AG04450 (cell line): ENCODE measurements around the gene AMPD2. TPM values are rescaled to one million over a fixed set of nuclear protein-coding genes. Genes with fewer than 3 reads are reported as not detected.

Experiments
- CTCF ChIA-PET: fragments of 300-600, 350-600 bp; formaldehyde crosslinking; extraction: SDS; loops from one replicate; lab custom pipeline; 2022; ENCODE audit warnings: antibody characterized with exemption, inconsistent platforms; lab: Charles Lee
- POLR2A ChIA-PET: fragments of 350-600 bp; formaldehyde crosslinking; extraction: SDS; loops from one replicate; lab custom pipeline; 2021; ENCODE audit warnings: antibody characterized with exemption, inconsistent platforms; lab: Yijun Ruan, JAX
- DNase-seq: peaks from one replicate; pipeline ENCODE4 v3.0.0-alpha.2; 2011; ENCODE audit warnings: low read depth, low spot score
- H3K27ac ChIP-seq: one replicate; pipeline ENCODE4 v1.5.1; 2012; ENCODE audit warnings: low read depth, low read length, control low read depth
- H3K27me3 ChIP-seq: one replicate; pipeline ENCODE4 v1.6.0; 2012; ENCODE audit warnings: low read length; ENCODE audit not compliant: control insufficient read depth, insufficient read depth
- H3K4me3 ChIP-seq: 2 replicates; pipeline ENCODE4 v1.5.1; 2011; ENCODE audit warnings: mild to moderate bottlenecking, low read depth, low read length, control low read depth
- H3K9me3 ChIP-seq: 2 replicates; pipeline ENCODE4 v1.5.1; 2012; ENCODE audit warnings: low read length; ENCODE audit not compliant: control insufficient read depth, insufficient read depth
- CTCF ChIP-seq: IDR thresholded peaks from 2 replicates; pipeline ENCODE4 v1.5.1; 2011; ENCODE audit warnings: low read depth, low read length, control low read depth, inconsistent platforms
- polyA plus RNA-seq: library from polyadenylated mRNA; depleted of rRNA; stranded (reverse); fragments of >200 nt; gene quantifications from 2 replicates; pipeline ENCODE4 v1.2.3, GENCODE V29; 2011

Gene AMPD2
- polyA plus RNA-seq, 1 experiment, result 35.4 TPM

- no peak overlapping the region for H3K4me3 ChIP-seq
- CTCF ChIA-PET, result interaction anchor here (0.6 to 8.9 kb wide), 14 partner anchors 8 to 362 kb away, joined by 3 to 64 read pairs (median 4); partner anchors contain the start of gene GNAI3
- H3K27me3 ChIP-seq, result no peaks in the 10 kb centered on the region
- DNase-seq, result no peak
- no peak for TF ChIP-seq CTCF
- H3K27ac ChIP-seq, result no peak overlapping the region
- POLR2A ChIA-PET, result interaction anchor here (0.5 to 1.2 kb wide), 2 partner anchors 82 to 99 kb away, joined by 3 to 5 read pairs; partner anchors contain the start of gene GNAI3
- no peaks in the 10 kb centered on the region for H3K9me3 ChIP-seq
Observed at GRCh38 chr1:109630898-109631512, 11.4 kb downstream of the AMPD2 start.

GRCh38 chr1:109631513-109632505 is 12.2 kb downstream of the AMPD2 start:
- Histone ChIP-seq H3K27me3 (no peaks in the 10 kb centered on the region), H3K27ac (no peak overlapping the region), H3K9me3 (no peaks in the 10 kb centered on the region), H3K4me3 (no peak overlapping the region)
- no peak for DNase-seq
- CTCF ChIA-PET, result interaction anchor here (1.2 to 10.8 kb wide), 6 partner anchors 7 to 141 kb away, joined by 3 to 106 read pairs (median 24); partner anchors contain the start of gene GNAI3
- no peak for TF ChIP-seq CTCF
- POLR2A ChIA-PET, result interaction anchor here (0.5 kb wide), 1 partner anchor 98 kb away, joined by 3 read pairs; no protein-coding TSS in a partner anchor

- no peak for DNase-seq
- POLR2A ChIA-PET, result no interaction called here
- CTCF ChIA-PET, result interaction anchor here (0.7 to 10.8 kb wide), 3 partner anchors 6 to 141 kb away, joined by 3 to 106 read pairs (median 64); no protein-coding TSS in a partner anchor
- Histone ChIP-seq H3K4me3 (no peak overlapping the region), H3K27ac (no peak overlapping the region), H3K27me3 (no peaks in the 10 kb centered on the region), H3K9me3 (no peaks in the 10 kb centered on the region)
- no peak for TF ChIP-seq CTCF
Observed at GRCh38 chr1:109632671-109633346, 13.2 kb downstream of the AMPD2 start.

- no peak for TF ChIP-seq CTCF
- no peaks in the 10 kb centered on the region for H3K27me3 ChIP-seq
- CTCF ChIA-PET, result interaction anchor here (1.1 to 10.8 kb wide), 5 partner anchors 8 to 140 kb away, joined by 3 to 106 read pairs (median 4); partner anchors contain the start of genes AMPD2 and GNAT2
- no peak overlapping the region for H3K27ac ChIP-seq
- POLR2A ChIA-PET, result no interaction called here
- no peak for DNase-seq
- H3K9me3 ChIP-seq, result no peaks in the 10 kb centered on the region
- no peak overlapping the region for H3K4me3 ChIP-seq
Observed at GRCh38 chr1:109634292-109634691, 14.7 kb downstream of the AMPD2 start.
